ENCODE measurements around the gene C2orf15. TPM values are rescaled to one million over a fixed set of nuclear protein-coding genes. Genes with fewer than 3 reads are reported as not detected.
"Not testable (repeated sequence)": the region's sequence is repeated elsewhere in the genome, so short reads cannot be mapped to it uniquely, and the experiment has no call there.

The C2orf15 gene
- total RNA-seq, 1 experiment from 2014 or later: 1.4 TPM

GRCh38 chr2:99127981-99128380, 13.5 kb upstream of the C2orf15 start:
- Histone ChIP-seq H3K36me3 (ENCODE audit: insufficient read depth, low read length) (no peaks in the 10 kb centered on the region), H4K20me1 (ENCODE audit: insufficient read depth, low read depth, low read length) (no peaks in the 10 kb centered on the region), H3K9me3 (ENCODE audit: low read length) (no peaks in the 10 kb centered on the region; the same call in 1 of the 2 replicates), H3K4me3 (ENCODE audit: low read length) (no peak overlapping the region), H3K9ac (ENCODE audit: low read length) (no peak overlapping the region), H3K4me2 (ENCODE audit: low read depth, low read length, poor library complexity, severe bottlenecking) (no peak overlapping the region), H3K9me2 (replicated peaks; ENCODE audit: insufficient read depth, low read length) (no peaks in the 10 kb centered on the region), H3K27me3 (ENCODE audit: low read length) (no peaks in the 10 kb centered on the region), H3K27ac (ENCODE audit: low read length) (no peak overlapping the region), H2AFZ (ENCODE audit: low read length) (no peak overlapping the region), H3K4me1 (ENCODE audit: low read length) (peaks cover 10% of the 10 kb centered on the region), H3K79me2 (ENCODE audit: low read length) (no peaks in the 10 kb centered on the region)
- DNase-seq: no peak

- H3K4me3 ChIP-seq (ENCODE audit: low read length); H3K27ac ChIP-seq (ENCODE audit: low read length): not testable (repeated sequence)
Measured at GRCh38 chr2:99135044-99135556, 6.4 kb upstream of the C2orf15 start.

DNA sequence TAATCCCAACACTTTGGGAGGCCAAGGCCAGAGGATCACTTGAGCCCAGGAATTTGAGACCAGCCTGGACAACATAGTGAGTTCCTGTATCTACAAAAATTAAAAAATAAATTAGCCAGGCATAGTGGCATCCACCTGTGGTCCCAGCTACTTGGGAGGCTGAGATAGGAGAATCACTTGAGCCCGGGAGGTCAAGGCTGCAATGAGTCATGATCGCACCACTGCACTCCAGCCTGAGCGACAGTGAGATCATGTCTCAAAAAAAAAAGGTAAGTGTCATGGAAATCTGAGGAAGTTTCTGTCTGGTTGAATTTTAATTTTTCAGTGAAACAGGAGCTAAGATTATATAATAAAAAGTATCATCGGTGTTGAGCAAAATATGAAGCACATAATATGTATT, 2.5 kb upstream of the C2orf15 start:
- DNase-seq: no peak
- Histone ChIP-seq H3K9me2 (replicated peaks; ENCODE audit: insufficient read depth, low read length) (no peaks in the 10 kb centered on the region), H3K9me3 (ENCODE audit: low read length) (no peaks in the 10 kb centered on the region)

More at GRCh38 chr2:99135044-99135556, 6.4 kb upstream of the C2orf15 start:
- not testable (repeated sequence) for H3K9ac ChIP-seq (ENCODE audit: low read length); H2AFZ ChIP-seq (ENCODE audit: low read length); H3K79me2 ChIP-seq (ENCODE audit: low read length); H3K9me2 ChIP-seq (replicated peaks; ENCODE audit: insufficient read depth, low read length); H3K36me3 ChIP-seq (ENCODE audit: insufficient read depth, low read length); H3K4me1 ChIP-seq (ENCODE audit: low read length); H3K4me2 ChIP-seq (ENCODE audit: low read depth, low read length, poor library complexity, severe bottlenecking); H3K9me3 ChIP-seq (ENCODE audit: low read length); H4K20me1 ChIP-seq (ENCODE audit: insufficient read depth, low read depth, low read length); DNase-seq; H3K27me3 ChIP-seq (ENCODE audit: low read length)

DNA sequence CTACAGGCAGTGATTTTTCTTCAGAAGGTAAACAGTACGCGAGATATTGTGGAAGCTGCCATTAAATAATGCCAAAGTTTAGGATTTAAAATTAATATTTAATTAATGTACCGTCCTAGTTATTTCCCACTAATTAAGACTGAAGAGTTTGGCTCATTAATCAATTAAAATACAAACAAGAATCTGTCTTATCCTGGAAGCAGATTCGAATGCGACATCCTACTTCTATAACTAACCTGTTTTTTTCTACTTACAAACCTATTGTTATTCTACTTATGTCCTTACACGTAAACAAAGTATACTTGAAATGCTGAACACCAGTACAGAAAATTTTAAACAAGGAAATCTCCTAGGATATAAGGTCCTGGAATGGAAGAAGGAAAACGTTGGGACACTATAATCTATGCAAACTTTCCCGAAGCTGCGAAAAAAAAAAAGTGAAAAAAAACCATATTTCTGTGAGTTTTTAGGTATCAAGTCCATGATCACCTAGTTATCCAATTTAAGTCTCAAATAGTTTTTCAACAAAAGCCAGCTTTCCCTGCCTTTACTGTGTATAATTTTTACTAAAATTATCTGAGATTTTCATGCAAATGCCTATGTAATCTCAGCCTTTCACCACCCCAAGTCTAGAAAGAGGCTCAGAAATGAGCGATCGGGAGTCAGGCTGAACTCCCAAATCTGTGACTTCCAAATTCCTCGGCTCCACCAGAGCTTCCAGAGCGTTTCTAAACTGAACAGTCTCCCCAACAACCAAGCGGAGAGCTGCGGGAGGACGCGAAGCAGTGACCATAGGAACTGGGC, 1.2 kb upstream of the C2orf15 start:
- no peaks in the 10 kb centered on the region for H4K20me1 ChIP-seq (ENCODE audit: insufficient read depth, low read depth, low read length)
- H3K79me2 ChIP-seq (ENCODE audit: low read length): no peaks in the 10 kb centered on the region

More for the DNA sequence above, 2.5 kb upstream of the C2orf15 start:
- H3K27me3 ChIP-seq (ENCODE audit: low read length): no peaks in the 10 kb centered on the region
- no peak overlapping the region for H3K4me2 ChIP-seq (ENCODE audit: low read depth, low read length, poor library complexity, severe bottlenecking)
- no peak overlapping the region for H3K27ac ChIP-seq (ENCODE audit: low read length)
- no peak overlapping the region for H3K9ac ChIP-seq (ENCODE audit: low read length)
- H3K4me3 ChIP-seq (ENCODE audit: low read length): no peak overlapping the region
- no peaks in the 10 kb centered on the region for H3K36me3 ChIP-seq (ENCODE audit: insufficient read depth, low read length)
- no peaks in the 10 kb centered on the region for H4K20me1 ChIP-seq (ENCODE audit: insufficient read depth, low read depth, low read length)
- H3K79me2 ChIP-seq (ENCODE audit: low read length): no peaks in the 10 kb centered on the region
- H3K4me1 ChIP-seq (ENCODE audit: low read length): peaks cover 20% of the 10 kb centered on the region
- H2AFZ ChIP-seq (ENCODE audit: low read length): no peak overlapping the region

DNA sequence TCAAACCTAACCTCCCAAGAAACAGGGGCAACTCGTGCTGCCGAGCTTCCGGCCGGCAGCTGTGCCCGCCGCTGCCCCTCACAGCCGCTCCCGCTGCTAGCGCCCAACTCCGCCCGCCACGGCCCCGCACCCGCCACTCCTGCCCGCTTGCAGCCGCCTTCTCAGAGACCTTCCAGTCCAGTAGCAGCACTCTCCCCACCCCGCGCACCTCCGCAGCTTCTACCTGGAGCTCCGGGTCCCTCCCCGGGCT, 722 bp upstream of the C2orf15 start:
- Histone ChIP-seq H2AFZ (ENCODE audit: low read length) (peak overlapping the region; percentile 90), H3K27me3 (ENCODE audit: low read length) (no peaks in the 10 kb centered on the region), H3K79me2 (ENCODE audit: low read length) (no peaks in the 10 kb centered on the region), H3K9me2 (replicated peaks; ENCODE audit: insufficient read depth, low read length) (no peaks in the 10 kb centered on the region), H4K20me1 (ENCODE audit: insufficient read depth, low read depth, low read length) (no peaks in the 10 kb centered on the region), H3K4me2 (ENCODE audit: low read depth, low read length, poor library complexity, severe bottlenecking) (peak overlapping the region; percentile 94), H3K4me1 (ENCODE audit: low read length) (peaks cover 29% of the 10 kb centered on the region), H3K27ac (ENCODE audit: low read length) (no peak overlapping the region), H3K4me3 (ENCODE audit: low read length) (peak overlapping the region; percentile 76), H3K9me3 (ENCODE audit: low read length) (no peaks in the 10 kb centered on the region), H3K9ac (ENCODE audit: low read length) (peak overlapping the region; percentile 74), H3K36me3 (ENCODE audit: insufficient read depth, low read length) (no peaks in the 10 kb centered on the region)
- DNase-seq: no peak

More for the DNA sequence above, 1.2 kb upstream of the C2orf15 start:
- Histone ChIP-seq H3K9me2 (replicated peaks; ENCODE audit: insufficient read depth, low read length) (no peaks in the 10 kb centered on the region), H3K4me2 (ENCODE audit: low read depth, low read length, poor library complexity, severe bottlenecking) (peak overlapping the region; percentile 94), H2AFZ (ENCODE audit: low read length) (peak overlapping the region; percentile 90), H3K9me3 (ENCODE audit: low read length) (no peaks in the 10 kb centered on the region), H3K36me3 (ENCODE audit: insufficient read depth, low read length) (no peaks in the 10 kb centered on the region), H3K9ac (ENCODE audit: low read length) (peak overlapping the region; percentile 74), H3K27me3 (ENCODE audit: low read length) (no peaks in the 10 kb centered on the region), H3K27ac (ENCODE audit: low read length) (no peak overlapping the region), H3K4me1 (ENCODE audit: low read length) (peaks cover 29% of the 10 kb centered on the region), H3K4me3 (ENCODE audit: low read length) (peak overlapping the region; percentile 76)
- DNase-seq: no peak

- Histone ChIP-seq H3K27me3 (ENCODE audit: low read length) (no peaks in the 10 kb centered on the region), H3K27ac (ENCODE audit: low read length) (no peak overlapping the region), H3K9me3 (ENCODE audit: low read length) (no peaks in the 10 kb centered on the region), H3K79me2 (ENCODE audit: low read length) (peaks cover 12% of the 10 kb centered on the region), H3K36me3 (ENCODE audit: insufficient read depth, low read length) (no peaks in the 10 kb centered on the region), H3K9me2 (replicated peaks; ENCODE audit: insufficient read depth, low read length) (no peaks in the 10 kb centered on the region), H2AFZ (ENCODE audit: low read length) (no peak overlapping the region), H3K4me3 (ENCODE audit: low read length) (no peak overlapping the region), H3K4me2 (ENCODE audit: low read depth, low read length, poor library complexity, severe bottlenecking) (no peak overlapping the region), H3K9ac (ENCODE audit: low read length) (no peak overlapping the region), H3K4me1 (ENCODE audit: low read length) (peaks cover 24% of the 10 kb centered on the region), H4K20me1 (ENCODE audit: insufficient read depth, low read depth, low read length) (no peaks in the 10 kb centered on the region)
- no peak for DNase-seq
Measured at GRCh38 chr2:99150706-99151105, 9.2 kb downstream of the C2orf15 start.

- Histone ChIP-seq H3K9me2 (replicated peaks; ENCODE audit: insufficient read depth, low read length) (no peaks in the 10 kb centered on the region), H3K4me1 (ENCODE audit: low read length) (peaks cover 41% of the 10 kb centered on the region), H4K20me1 (ENCODE audit: insufficient read depth, low read depth, low read length) (no peaks in the 10 kb centered on the region), H3K27ac (ENCODE audit: low read length) (no peak overlapping the region), H3K27me3 (ENCODE audit: low read length) (no peaks in the 10 kb centered on the region), H3K36me3 (ENCODE audit: insufficient read depth, low read length) (peaks cover 9% of the 10 kb centered on the region; the same call in 1 of the 2 replicates), H3K4me2 (ENCODE audit: low read depth, low read length, poor library complexity, severe bottlenecking) (no peak overlapping the region), H2AFZ (ENCODE audit: low read length) (no peak overlapping the region), H3K79me2 (ENCODE audit: low read length) (peaks cover 29% of the 10 kb centered on the region), H3K9ac (ENCODE audit: low read length) (no peak overlapping the region), H3K4me3 (ENCODE audit: low read length) (no peak overlapping the region), H3K9me3 (ENCODE audit: low read length) (no peaks in the 10 kb centered on the region)
- DNase-seq: no peak
Measured at GRCh38 chr2:99152199-99152895, 10.8 kb downstream of the C2orf15 start.

DNA sequence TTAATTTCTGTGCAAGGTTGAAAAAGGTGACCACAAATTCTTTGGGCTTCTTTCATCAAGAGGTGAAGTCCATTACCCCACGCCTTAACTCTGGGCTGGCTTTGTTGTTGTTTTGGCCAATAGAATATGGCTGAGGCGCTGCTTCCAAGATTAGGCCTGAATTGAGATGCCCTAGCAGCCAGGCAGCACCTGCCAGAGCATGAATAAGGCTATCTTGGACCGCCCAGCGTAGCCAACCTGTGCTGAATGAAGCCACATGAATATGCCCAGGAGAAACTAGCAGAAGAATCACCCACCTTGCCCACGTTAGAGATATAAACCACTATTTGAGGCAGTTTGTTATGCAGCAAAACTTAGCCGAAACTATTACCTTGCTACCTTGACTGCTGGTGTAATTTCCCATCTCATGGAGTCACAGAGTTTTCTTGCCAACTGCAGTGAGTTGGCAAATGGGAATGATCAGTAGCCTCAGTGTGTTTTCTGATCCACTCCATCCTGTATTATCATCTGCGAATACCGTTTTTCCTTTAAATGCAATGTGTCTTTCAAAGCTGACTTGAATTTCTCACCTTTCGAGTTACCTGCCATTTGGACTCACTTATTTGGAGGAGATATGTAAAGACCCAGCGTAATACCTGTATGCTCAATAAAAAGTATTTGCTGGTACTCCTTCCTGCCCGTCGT, 12.6 kb downstream of the C2orf15 start:
- H3K79me2 ChIP-seq (ENCODE audit: low read length): peaks cover 34% of the 10 kb centered on the region
- H3K9me3 ChIP-seq (ENCODE audit: low read length): no peaks in the 10 kb centered on the region
- H3K4me3 ChIP-seq (ENCODE audit: low read length): peak overlapping the region; percentile 73
- H4K20me1 ChIP-seq (ENCODE audit: insufficient read depth, low read depth, low read length): no peaks in the 10 kb centered on the region
- H3K9me2 ChIP-seq (replicated peaks; ENCODE audit: insufficient read depth, low read length): no peaks in the 10 kb centered on the region
- peak overlapping the region; percentile 87 for H3K9ac ChIP-seq (ENCODE audit: low read length)
- H3K4me2 ChIP-seq (ENCODE audit: low read depth, low read length, poor library complexity, severe bottlenecking): peak overlapping the region; percentile 92
- H3K27me3 ChIP-seq (ENCODE audit: low read length): no peaks in the 10 kb centered on the region
- peaks cover 16% of the 10 kb centered on the region; the same call in 1 of the 2 replicates for H3K36me3 ChIP-seq (ENCODE audit: insufficient read depth, low read length)
- no peak for DNase-seq
- H2AFZ ChIP-seq (ENCODE audit: low read length): peak overlapping the region; percentile 77
- H3K4me1 ChIP-seq (ENCODE audit: low read length): peaks cover 42% of the 10 kb centered on the region
- no peak overlapping the region for H3K27ac ChIP-seq (ENCODE audit: low read length)

Data from Karpas-422 (cell line).